ENCODE measurements around the gene EHF. TPM values are rescaled to one million over a fixed set of nuclear protein-coding genes. Genes with fewer than 3 reads are reported as not detected.

EHF gene
- total RNA-seq, 1 donor from 2014 or later: not detected

DNA sequence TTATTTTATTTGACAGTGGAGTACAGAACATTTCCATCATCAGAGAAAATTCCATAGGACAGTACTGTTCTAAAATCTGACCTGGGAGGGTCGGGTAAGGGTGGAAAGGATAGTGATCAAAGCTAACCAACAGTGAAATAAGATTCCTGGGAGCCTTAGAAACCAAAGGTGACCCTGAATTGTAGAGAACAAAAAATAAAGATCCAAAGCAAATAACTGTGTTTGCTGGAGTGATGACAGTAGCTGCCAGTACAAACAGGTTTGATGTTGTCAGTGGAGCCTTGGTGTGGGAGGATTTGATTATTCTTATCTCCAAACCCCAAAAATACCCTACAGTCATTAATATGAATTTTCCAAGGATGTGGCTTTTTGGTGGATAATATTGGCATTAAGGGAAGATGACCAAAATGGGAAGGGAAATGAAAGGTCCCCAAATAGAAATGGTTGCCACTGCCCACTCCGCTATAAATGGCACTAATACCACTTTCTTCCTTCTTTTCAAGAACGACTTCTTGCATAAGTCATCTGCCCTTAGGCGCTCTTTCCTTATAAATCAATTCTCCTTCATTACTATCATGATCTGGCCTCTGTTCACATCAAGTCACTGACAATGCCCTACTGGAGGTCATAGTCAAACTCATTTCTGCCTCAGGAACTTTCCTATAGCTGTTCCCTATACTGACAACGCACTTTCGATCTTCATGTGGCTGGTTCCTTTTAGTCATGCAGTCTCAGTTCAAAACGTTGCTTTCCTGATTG lies 44.4 kb downstream of the EHF start:
- DNase-seq (ENCODE audit: low spot score in 2 of 2): no peak
- Histone ChIP-seq H3K27ac (no peak overlapping the region), H3K4me1 (no peaks in the 10 kb centered on the region), H3K27me3 (no peaks in the 10 kb centered on the region), H3K9me3 (no peaks in the 10 kb centered on the region), H3K4me3 (no peak overlapping the region), H3K36me3 (no peaks in the 10 kb centered on the region)
- intact Hi-C loops (cut with DNase I): no loop called here
- TF ChIP-seq, protein P1, sequence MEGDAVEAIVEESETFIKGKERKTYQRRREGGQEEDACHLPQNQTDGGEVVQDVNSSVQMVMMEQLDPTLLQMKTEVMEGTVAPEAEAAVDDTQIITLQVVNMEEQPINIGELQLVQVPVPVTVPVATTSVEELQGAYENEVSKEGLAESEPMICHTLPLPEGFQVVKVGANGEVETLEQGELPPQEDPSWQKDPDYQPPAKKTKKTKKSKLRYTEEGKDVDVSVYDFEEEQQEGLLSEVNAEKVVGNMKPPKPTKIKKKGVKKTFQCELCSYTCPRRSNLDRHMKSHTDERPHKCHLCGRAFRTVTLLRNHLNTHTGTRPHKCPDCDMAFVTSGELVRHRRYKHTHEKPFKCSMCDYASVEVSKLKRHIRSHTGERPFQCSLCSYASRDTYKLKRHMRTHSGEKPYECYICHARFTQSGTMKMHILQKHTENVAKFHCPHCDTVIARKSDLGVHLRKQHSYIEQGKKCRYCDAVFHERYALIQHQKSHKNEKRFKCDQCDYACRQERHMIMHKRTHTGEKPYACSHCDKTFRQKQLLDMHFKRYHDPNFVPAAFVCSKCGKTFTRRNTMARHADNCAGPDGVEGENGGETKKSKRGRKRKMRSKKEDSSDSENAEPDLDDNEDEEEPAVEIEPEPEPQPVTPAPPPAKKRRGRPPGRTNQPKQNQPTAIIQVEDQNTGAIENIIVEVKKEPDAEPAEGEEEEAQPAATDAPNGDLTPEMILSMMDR (IDR thresholded peaks at IDR 0.05): no peak

DNA sequence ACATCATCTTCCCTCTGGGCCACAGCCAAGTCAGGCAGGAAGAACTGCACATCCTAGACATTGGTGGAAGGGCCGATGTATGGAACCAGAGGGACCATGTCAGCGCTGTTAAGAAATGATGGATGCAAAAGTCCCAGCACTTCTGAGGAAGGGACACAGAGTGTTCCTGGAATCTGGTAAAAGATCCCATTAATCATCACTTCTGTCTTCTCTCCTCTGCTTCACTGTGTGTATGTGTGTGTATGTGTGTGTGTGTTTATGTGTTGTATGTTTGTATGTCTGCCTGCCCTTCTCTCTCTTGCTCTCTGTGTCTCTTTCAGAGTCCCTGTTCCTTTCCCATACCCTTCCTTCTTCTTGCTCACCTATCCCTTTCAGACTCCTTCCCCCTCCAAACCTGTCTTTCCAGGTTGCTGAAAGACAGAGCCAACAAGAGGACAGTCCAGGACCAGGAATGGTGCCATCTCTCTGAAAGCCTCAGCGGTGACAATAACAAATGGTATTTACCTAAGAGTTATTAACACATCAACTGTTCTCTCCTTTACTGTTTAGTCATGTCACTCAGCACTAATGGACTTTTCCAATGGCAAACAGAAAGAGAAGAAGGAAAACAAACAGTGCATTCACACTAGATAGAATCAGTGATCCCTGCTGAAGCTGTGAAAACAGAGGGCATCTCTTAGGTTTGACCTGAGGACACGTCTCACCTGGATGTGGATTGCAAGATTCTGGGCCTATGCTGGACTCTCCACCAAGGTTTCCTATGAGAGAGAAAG lies 47.1 kb downstream of the EHF start:
- TF ChIP-seq, protein P1 (IDR thresholded peaks at IDR 0.05): no peak
- H3K27ac ChIP-seq: no peak overlapping the region
- intact Hi-C loops (cut with DNase I): no loop called here

DNA sequence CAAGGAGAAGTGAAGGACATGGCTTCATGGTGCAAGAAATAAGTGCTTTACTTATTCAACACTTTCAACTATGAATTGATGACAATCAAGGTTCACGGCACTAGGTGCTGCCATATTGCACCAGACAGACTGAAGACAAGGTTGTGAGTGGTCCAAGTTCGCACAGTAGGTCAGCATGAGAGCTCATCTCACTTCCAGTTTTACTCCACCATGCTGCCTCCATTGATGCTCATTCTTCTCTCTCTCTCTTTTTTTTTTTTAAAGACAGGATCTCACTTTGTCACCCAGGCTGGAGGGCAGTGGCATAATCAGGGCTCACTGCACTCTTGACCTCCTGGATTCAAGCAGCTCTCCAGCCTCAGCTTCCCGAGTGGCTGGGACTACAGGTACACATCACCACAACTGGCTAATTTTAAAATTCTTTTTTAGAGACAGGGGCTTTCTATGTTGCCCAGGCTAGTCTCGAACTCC lies 47.7 kb downstream of the EHF start:
- no peaks in the 10 kb centered on the region for H3K4me1 ChIP-seq
- intact Hi-C loops (cut with DNase I): no loop called here
- H3K27ac ChIP-seq: no peak overlapping the region
- TF ChIP-seq, protein P1 (IDR thresholded peaks at IDR 0.05): no peak
- no peaks in the 10 kb centered on the region for H3K9me3 ChIP-seq
- no peak for DNase-seq (ENCODE audit: low spot score in 2 of 2)
- no peaks in the 10 kb centered on the region for H3K36me3 ChIP-seq
- H3K27me3 ChIP-seq: no peaks in the 10 kb centered on the region
- H3K4me3 ChIP-seq: no peak overlapping the region

More for the DNA sequence above, 47.1 kb downstream of the EHF start:
- H3K36me3 ChIP-seq: no peaks in the 10 kb centered on the region
- no peak overlapping the region for H3K4me3 ChIP-seq
- H3K27me3 ChIP-seq: no peaks in the 10 kb centered on the region
- H3K4me1 ChIP-seq: no peaks in the 10 kb centered on the region
- DNase-seq (ENCODE audit: low spot score in 2 of 2): no peak
- H3K9me3 ChIP-seq: no peaks in the 10 kb centered on the region

DNA sequence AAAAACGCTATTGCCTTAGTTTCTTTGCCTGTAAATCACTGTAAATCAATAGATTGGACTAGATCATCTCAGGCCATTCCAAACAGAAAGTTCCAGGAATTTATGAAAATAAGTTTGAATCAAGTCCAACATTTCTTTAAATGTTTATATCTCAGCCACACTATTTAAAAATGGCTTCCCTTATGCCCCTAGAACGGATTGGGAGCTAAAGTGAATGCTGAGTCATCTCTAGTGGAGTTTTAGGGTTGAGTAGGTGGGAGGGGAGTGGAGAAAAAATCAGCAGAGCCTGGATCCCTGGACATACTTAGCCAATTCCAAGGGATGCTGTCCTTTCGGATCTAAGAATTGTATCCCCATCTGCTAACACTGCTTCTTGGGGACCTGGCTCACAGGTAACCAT lies 48.6 kb downstream of the EHF start:
- H3K36me3 ChIP-seq: no peaks in the 10 kb centered on the region
- H3K9me3 ChIP-seq: no peaks in the 10 kb centered on the region
- no peak overlapping the region for H3K4me3 ChIP-seq
- H3K4me1 ChIP-seq: no peaks in the 10 kb centered on the region
- TF ChIP-seq, protein P1 (IDR thresholded peaks at IDR 0.05): no peak
- intact Hi-C loops (cut with DNase I): no loop called here
- no peaks in the 10 kb centered on the region for H3K27me3 ChIP-seq
- no peak for DNase-seq (ENCODE audit: low spot score in 2 of 2)
- H3K27ac ChIP-seq: no peak overlapping the region

DNA sequence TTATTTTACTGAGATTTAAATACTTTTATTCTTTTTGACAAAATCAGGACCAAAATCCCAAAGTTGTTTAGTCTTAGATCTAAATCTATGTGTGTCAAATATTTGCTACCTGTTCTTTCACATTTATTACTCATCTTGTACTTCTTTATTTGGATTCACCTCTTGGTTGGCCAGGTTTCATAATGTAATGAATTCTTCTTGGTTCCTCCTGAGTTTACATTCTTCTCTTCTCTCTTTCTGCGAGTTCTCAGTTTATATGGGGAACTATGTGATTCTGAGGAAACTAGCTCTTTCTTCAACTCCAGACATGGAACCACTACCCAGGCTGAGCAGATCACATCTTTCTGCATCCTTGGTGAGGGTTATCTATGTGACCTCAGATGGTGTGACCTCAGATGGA lies 50.2 kb downstream of the EHF start:
- TF ChIP-seq, protein P1 (IDR thresholded peaks at IDR 0.05): no peak
- Histone ChIP-seq H3K27ac (no peak overlapping the region), H3K4me1 (no peaks in the 10 kb centered on the region)

More for the DNA sequence above, 50.2 kb downstream of the EHF start:
- Histone ChIP-seq H3K36me3 (no peaks in the 10 kb centered on the region), H3K4me3 (no peak overlapping the region), H3K27me3 (no peaks in the 10 kb centered on the region), H3K9me3 (no peaks in the 10 kb centered on the region)
- intact Hi-C loops (cut with DNase I): no loop called here
- DNase-seq (ENCODE audit: low spot score in 2 of 2): no peak
